GM20000 (cell line): ENCODE results near the gene OBSL1.

ENCODE experiments used
- DNase-seq: peaks from one replicate; pipeline ENCODE4 v3.0.0; 2012; ENCODE audit warnings: low spot score
- CTCF ChIP-seq: IDR thresholded peaks from 2 replicates; pipeline ENCODE4 v1.5.1; 2012; ENCODE audit warnings: mild to moderate bottlenecking, control low read depth; ENCODE audit errors: extremely low read depth, missing control alignments

The OBSL1 gene

GRCh38 chr2:219520079-219520478, 51.3 kb downstream of the OBSL1 start:
- no peak for TF ChIP-seq CTCF
- DNase-seq, result no peak

GRCh38 chr2:219519526-219519916, 51.8 kb downstream of the OBSL1 start:
- no peak for TF ChIP-seq CTCF
- no peak for DNase-seq

GRCh38 chr2:219517954-219518778, 53.2 kb downstream of the OBSL1 start:
- DNase-seq, result no peak
- TF ChIP-seq CTCF, result no peak

- TF ChIP-seq CTCF, result no peak
- no peak for DNase-seq
Measured at GRCh38 chr2:219516888-219517287, 54.5 kb downstream of the OBSL1 start.

GRCh38 chr2:219515874-219516629, 55.3 kb downstream of the OBSL1 start:
- DNase-seq, result no peak
- no peak for TF ChIP-seq CTCF

- TF ChIP-seq CTCF, result no peak
- DNase-seq, result no peak
Measured at GRCh38 chr2:219514836-219515235, 56.5 kb downstream of the OBSL1 start.

- DNase-seq, result no peak
- no peak for TF ChIP-seq CTCF
Measured at GRCh38 chr2:219514196-219514761, 57.1 kb downstream of the OBSL1 start, which contains the start of gene ASIC4. Gene ASIC4, plus strand, starts transcription at chr2:219514482. Its CDS starts 243 bp downstream, at chr2:219514725.
